ENCODE data around the gene EME1. TPM values are rescaled to one million over a fixed set of nuclear protein-coding genes. Genes with fewer than 3 reads are reported as not detected.

The EME1 gene
- total and polyA plus RNA-seq, 2 experiments from 2014 or later = 14.4 to 15.9 TPM

GRCh38 chr17:50424246-50424995, 51.4 kb downstream of the EME1 start (continued):
- TF ChIP-seq CTCF (conservative IDR thresholded peaks at IDR 0.05; ENCODE audit: low read depth in 2 of 2) (no peak), CREB1 (CRISPR knock-in tag; IDR thresholded peaks at IDR 0.05; ENCODE audit: low read depth) (no peak), EZH2 (IDR thresholded peaks at IDR 0.05; ENCODE audit: low read depth, unreplicated experiment) (no peak)

- DNase-seq (ENCODE audit: low spot score) (no peak), ATAC-seq (no peak)
- peak overlapping the region; percentile 94 for H3K4me2 ChIP-seq
- peaks cover 24% of the 10 kb centered on the region for H3K4me1 Mint-ChIP-seq
- H3K27ac Mint-ChIP-seq = no peak overlapping the region
- H3F3A ChIP-seq (replicated peaks; ENCODE audit: low read depth) = peaks cover 7% of the 10 kb centered on the region; the same call in 1 of the 2 replicates
- no peaks in the 10 kb centered on the region for H3K36me3 ChIP-seq (ENCODE audit: insufficient read depth)
- H3K4me3 Mint-ChIP-seq = peak overlapping the region; percentile 80
- H3K36me3 Mint-ChIP-seq (ENCODE audit: low read depth) = no peaks in the 10 kb centered on the region
- no peaks in the 10 kb centered on the region for H4K20me1 ChIP-seq (replicated peaks; ENCODE audit: insufficient read depth)
- H3K4me1 ChIP-seq (ENCODE audit: insufficient read depth) = peaks cover 18% of the 10 kb centered on the region
- peak overlapping the region; percentile 84 for H3K4me3 ChIP-seq
- H3K79me2 ChIP-seq (replicated peaks; ENCODE audit: insufficient read depth) = peaks cover 5% of the 10 kb centered on the region
- H3K27me3 Mint-ChIP-seq (ENCODE audit: insufficient read depth, low read depth, poor library complexity) = peaks cover 13% of the 10 kb centered on the region
- no peaks in the 10 kb centered on the region for H3K9me2 ChIP-seq (ENCODE audit: insufficient read depth)
- H3K27me3 ChIP-seq (ENCODE audit: insufficient read depth) = peaks cover 13% of the 10 kb centered on the region; the same call in 1 of the 2 replicates
- H2AFZ ChIP-seq = peak overlapping the region; percentile 99; the same call in 1 of the 2 replicates
- peaks cover 5% of the 10 kb centered on the region for H3K9me3 Mint-ChIP-seq
- no peak overlapping the region for H3K27ac ChIP-seq (ENCODE audit: low read depth)
- TF ChIP-seq ZNF114 (CRISPR knock-in tag; IDR thresholded peaks at IDR 0.05) (no peak), EZH2 (IDR thresholded peaks at IDR 0.05; ENCODE audit: low read depth, unreplicated experiment) (no peak), ETS1 (IDR thresholded peaks at IDR 0.05) (no peak), STAT1 (IDR thresholded peaks at IDR 0.05; ENCODE audit: unreplicated experiment) (no peak), JUNB (IDR thresholded peaks at IDR 0.05; ENCODE audit: unreplicated experiment) (no peak), NANOG (IDR thresholded peaks at IDR 0.05; ENCODE audit: borderline replicate concordance) (no peak), ZNF462 (CRISPR knock-in tag; IDR thresholded peaks at IDR 0.05) (no peak), POLR2AphosphoS5 (IDR thresholded peaks at IDR 0.05; ENCODE audit: low read depth) (no peak), REST (IDR thresholded peaks at IDR 0.05; ENCODE audit: unreplicated experiment) (no peak)
Observed at GRCh38 chr17:50424996-50425681, 52.1 kb downstream of the EME1 start.
